ENCODE results near the gene UBR3. TPM values are rescaled to one million over a fixed set of nuclear protein-coding genes. Genes with fewer than 3 reads are reported as not detected.
"Not testable (repeated sequence)": the region's sequence is repeated elsewhere in the genome, so short reads cannot be mapped to it uniquely, and the experiment has no call there.

The UBR3 gene
- total and polyA plus RNA-seq, 5 donors from 2014 or later = 8.1 to 45.1 (median 9.6) TPM

DNA sequence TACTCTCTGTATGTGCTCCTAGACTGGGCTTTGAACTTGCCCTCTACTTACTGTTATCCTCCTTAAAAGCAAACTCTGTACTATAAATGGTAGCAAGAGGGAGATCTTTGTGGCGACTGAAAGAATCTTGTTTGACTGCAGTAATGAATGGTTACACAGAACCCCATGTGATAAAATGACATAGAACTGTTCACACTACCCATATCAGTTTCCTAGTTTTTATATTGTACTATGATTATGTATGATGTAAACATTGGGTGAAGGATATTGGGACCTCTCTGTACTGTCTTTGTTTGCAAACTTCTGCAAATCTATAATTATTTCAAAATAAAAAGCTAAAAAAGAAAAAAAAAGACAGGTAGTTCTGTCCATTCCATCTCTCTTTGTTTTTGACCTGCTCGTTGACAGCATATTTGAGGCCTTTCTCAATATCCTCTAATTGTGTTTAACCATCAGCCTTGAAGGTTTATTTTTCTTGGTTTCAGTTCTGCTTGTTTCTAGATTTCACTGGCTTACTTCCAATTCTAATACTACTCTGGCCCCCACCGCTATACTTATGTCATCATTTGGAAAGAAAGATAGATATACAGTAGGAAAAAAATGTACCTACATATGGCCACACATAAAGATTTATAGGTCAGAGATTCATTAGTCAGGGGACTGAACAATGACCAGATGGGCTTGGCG, 271.5 kb downstream of the UBR3 start:
- Histone ChIP-seq H3K4me1 (ENCODE audit: control insufficient read depth, insufficient read depth, low read length, poor library complexity, severe bottlenecking) (no peaks in the 10 kb centered on the region), H3K27ac (ENCODE audit: insufficient read depth, low read length, poor library complexity, severe bottlenecking) (no peak overlapping the region), H3K4me3 (ENCODE audit: low read depth, low read length) (no peak overlapping the region), H3K9me3 (ENCODE audit: control insufficient read depth in 2 of 2, low read length in 2 of 2) (no peaks in the 10 kb centered on the region), H3K27me3 (ENCODE audit: control insufficient read depth, insufficient read depth, low read length) (no peaks in the 10 kb centered on the region), H3K36me3 (ENCODE audit: control insufficient read depth, insufficient read depth, low read length) (no peaks in the 10 kb centered on the region)
- DNase-seq (no peak), ATAC-seq (ENCODE audit: low read depth in 2 of 2) (no peak)
- peaks cover under 1% of the 10 kb centered on the region for H3K27me3 Mint-ChIP-seq
- peaks cover 0 to 5% (median 0%) of the 10 kb centered on the region in 7 donors for H3K9me3 Mint-ChIP-seq
- no peaks in the 10 kb centered on the region for H3K4me1 Mint-ChIP-seq
- no peak overlapping the region for H3K4me3 Mint-ChIP-seq
- no peaks in the 10 kb centered on the region for H3K36me3 Mint-ChIP-seq
- no peak overlapping the region for H3K27ac Mint-ChIP-seq

DNA sequence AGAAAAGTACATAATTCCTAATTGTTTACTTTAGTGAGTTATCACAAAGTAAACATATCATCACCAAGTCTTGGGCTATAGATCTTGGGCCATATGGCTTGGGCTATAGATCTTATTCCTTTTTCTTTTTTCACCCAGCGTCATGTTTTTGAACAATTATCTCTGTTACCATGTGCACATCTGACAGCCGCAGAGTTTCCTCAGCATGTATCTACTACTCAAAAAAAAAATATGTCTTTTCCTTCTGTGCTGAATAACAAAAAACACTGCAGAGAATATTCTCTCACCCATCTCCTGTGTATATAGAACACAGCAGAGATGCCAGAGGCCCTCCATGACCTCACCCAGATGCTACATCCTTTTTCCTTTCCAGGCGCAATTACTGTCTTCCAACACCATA, 274.5 kb downstream of the UBR3 start:
- Mint-ChIP-seq H3K36me3 (no peaks in the 10 kb centered on the region), H3K9me3 (peaks cover 0 to 2% (median 0%) of the 10 kb centered on the region in 7 donors), H3K4me3 (no peak overlapping the region), H3K27me3 (peaks cover 8% of the 10 kb centered on the region), H3K4me1 (no peaks in the 10 kb centered on the region), H3K27ac (no peak overlapping the region)
- no peak for ATAC-seq (ENCODE audit: low read depth in 2 of 2)
- Histone ChIP-seq H3K27me3 (ENCODE audit: control insufficient read depth, insufficient read depth, low read length) (peaks cover 4% of the 10 kb centered on the region), H3K36me3 (ENCODE audit: control insufficient read depth, insufficient read depth, low read length) (no peaks in the 10 kb centered on the region), H3K4me1 (ENCODE audit: control insufficient read depth, insufficient read depth, low read length, poor library complexity, severe bottlenecking) (no peaks in the 10 kb centered on the region), H3K9me3 (ENCODE audit: control insufficient read depth in 2 of 2, low read length in 2 of 2) (no peaks in the 10 kb centered on the region), H3K4me3 (ENCODE audit: low read depth, low read length) (no peak overlapping the region), H3K27ac (ENCODE audit: insufficient read depth, low read length, poor library complexity, severe bottlenecking) (no peak overlapping the region)
- DNase-seq = no peak

DNA sequence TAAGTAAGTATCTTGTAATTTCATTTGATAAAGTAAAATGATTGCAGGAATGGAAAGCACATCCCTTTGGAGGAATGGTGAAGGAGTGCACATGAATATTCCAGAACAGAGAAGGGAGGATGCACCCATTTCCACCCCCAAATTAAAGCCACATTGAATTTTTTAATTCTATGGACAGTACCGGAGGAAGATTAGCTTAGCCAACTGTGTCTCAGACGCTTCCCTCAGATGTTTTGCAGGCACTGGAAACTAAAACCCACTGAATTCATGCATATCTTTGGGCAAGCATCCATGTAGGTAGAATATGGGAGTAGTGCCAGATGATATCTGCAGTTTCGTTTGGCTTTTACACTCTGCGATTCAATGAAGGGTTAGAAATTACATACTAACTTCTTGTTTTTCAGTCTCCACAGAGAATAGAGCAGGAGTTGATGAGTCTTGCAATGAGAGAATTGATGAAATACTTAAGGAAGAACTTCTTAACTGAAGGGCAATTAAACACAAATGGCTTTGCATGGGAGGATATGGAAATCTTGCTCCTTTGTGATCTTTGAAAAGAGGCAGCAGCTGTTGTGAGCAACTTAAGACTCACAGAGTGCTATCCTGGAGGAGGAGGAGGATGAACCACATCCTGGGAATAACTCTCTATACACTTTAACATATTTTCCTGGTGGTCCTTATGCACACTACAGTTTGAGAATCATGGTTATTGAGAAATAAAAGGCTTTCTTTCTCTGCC, 279.0 kb downstream of the UBR3 start:
- no peak for DNase-seq
- Mint-ChIP-seq H3K9me3 (peaks cover 0 to 7% (median 0%) of the 10 kb centered on the region in 7 donors), H3K27me3 (peaks cover 8% of the 10 kb centered on the region), H3K4me1 (no peaks in the 10 kb centered on the region), H3K27ac (no peak overlapping the region), H3K4me3 (no peak overlapping the region), H3K36me3 (no peaks in the 10 kb centered on the region)
- Histone ChIP-seq H3K4me1 (ENCODE audit: control insufficient read depth, insufficient read depth, low read length, poor library complexity, severe bottlenecking) (no peaks in the 10 kb centered on the region), H3K27me3 (ENCODE audit: control insufficient read depth, insufficient read depth, low read length) (peaks cover 4% of the 10 kb centered on the region), H3K27ac (ENCODE audit: insufficient read depth, low read length, poor library complexity, severe bottlenecking) (no peak overlapping the region), H3K9me3 (ENCODE audit: control insufficient read depth in 2 of 2, low read length in 2 of 2) (no peaks in the 10 kb centered on the region), H3K36me3 (ENCODE audit: control insufficient read depth, insufficient read depth, low read length) (no peaks in the 10 kb centered on the region), H3K4me3 (ENCODE audit: low read depth, low read length) (no peak overlapping the region)
- ATAC-seq (ENCODE audit: low read depth in 2 of 2) = no peak

DNA sequence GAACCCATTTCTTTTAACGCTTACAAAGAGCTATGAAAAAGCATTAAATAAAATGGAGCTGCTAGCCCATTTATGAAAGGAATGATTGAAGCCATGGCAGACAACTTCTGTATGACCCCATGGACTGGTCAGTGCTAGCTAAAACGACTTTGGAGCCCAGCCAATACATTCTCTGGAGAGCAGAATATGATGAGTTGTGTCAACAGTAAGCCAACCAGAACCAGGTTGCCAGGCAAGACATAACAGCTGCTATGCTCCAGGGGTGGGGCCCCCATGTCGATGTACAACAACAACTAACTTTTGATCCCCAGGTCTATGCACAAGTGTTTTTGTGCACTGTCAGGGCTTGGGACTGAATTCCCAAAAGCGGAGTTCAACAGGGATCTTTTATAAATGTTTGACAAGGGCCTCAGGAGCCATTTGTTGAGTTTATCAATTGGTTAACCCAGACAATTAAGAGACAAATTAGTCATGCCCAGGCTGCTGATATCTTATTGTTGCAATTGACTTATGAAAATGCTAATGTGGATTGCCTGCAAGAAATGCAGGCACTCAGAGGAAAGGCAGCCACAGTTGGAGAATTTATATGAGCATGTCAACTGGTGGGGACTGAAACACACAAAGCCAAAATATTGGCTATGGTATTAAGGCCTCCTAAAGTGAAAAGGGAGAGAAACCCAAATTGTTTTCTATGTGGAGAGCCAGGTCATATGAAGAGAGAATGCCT, 286.1 kb downstream of the UBR3 start:
- no peak overlapping the region for H3K27ac Mint-ChIP-seq
- no peak for ATAC-seq (ENCODE audit: low read depth in 2 of 2)
- H3K4me1 ChIP-seq (ENCODE audit: control insufficient read depth, insufficient read depth, low read length, poor library complexity, severe bottlenecking) = no peaks in the 10 kb centered on the region
- no peaks in the 10 kb centered on the region for H3K4me1 Mint-ChIP-seq
- H3K27me3 ChIP-seq (ENCODE audit: control insufficient read depth, insufficient read depth, low read length) = no peaks in the 10 kb centered on the region
- no peaks in the 10 kb centered on the region for H3K27me3 Mint-ChIP-seq
- H3K4me3 ChIP-seq (ENCODE audit: low read depth, low read length) = no peak overlapping the region
- H3K27ac ChIP-seq (ENCODE audit: insufficient read depth, low read length, poor library complexity, severe bottlenecking) = no peak overlapping the region
- no peak overlapping the region for H3K4me3 Mint-ChIP-seq
- no peaks in the 10 kb centered on the region for H3K36me3 ChIP-seq (ENCODE audit: control insufficient read depth, insufficient read depth, low read length)
- H3K9me3 Mint-ChIP-seq = peaks cover 0 to 7% (median 3%) of the 10 kb centered on the region in 7 donors
- no peaks in the 10 kb centered on the region for H3K9me3 ChIP-seq (ENCODE audit: control insufficient read depth in 2 of 2, low read length in 2 of 2)
- H3K36me3 Mint-ChIP-seq = no peaks in the 10 kb centered on the region
- no peak for DNase-seq

DNA sequence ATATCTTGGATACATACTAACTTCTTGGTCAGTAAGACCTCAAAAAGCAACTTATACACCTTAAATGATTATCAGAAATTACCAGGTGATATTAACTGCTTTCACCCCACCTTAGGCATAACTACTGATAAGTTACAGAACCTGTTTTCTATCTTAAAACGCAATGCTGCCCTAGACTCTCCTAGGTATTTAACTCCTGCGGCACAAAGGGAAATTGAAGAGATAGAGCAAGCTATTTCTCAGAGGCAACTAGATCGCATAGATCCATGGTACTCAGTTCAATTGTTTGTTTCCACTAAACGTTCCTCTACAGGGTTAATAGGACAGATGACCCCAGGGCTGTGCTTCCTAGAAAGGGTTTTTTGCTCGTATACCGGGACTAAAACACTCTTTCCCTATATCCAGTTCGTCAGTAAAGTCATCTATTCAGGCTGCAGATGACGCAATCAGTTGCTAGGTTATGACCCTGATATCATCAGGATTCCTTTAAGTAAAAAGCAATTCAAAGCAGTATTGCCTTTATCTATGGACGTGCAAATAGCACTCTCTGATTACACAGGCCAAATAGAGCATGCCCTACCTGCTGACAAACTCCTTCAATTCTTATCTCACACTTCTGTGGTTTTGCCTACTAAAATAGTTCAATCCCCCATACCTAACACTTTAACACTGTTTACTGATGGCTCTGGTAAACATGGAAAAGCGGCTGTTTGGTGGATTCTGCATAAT, 288.4 kb downstream of the UBR3 start:
- no peak for DNase-seq
- no peaks in the 10 kb centered on the region for H3K4me1 Mint-ChIP-seq

DNA sequence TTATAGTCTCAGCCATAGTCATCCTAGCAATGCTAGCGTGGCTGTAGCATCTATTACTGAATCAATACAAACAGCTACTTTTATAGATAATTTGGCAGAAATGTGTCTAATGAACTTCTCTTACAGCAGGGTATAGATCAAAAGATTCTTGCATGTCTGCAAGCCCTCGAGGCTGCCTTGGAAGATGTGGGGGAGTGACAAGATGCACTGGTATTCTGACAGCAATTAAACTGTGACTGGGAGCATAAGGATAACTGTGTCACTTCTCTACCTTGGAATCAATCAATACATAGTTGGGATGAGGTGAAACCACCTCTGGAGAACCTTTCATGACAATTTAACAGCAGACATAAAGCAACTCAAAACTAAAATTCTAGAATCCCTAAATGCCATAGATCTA, 291.4 kb downstream of the UBR3 start:
- Mint-ChIP-seq H3K9me3 (peaks cover 0 to 7% (median 6%) of the 10 kb centered on the region in 7 donors), H3K27me3 (no peaks in the 10 kb centered on the region), H3K4me1 (no peaks in the 10 kb centered on the region), H3K36me3 (no peaks in the 10 kb centered on the region), H3K4me3 (no peak overlapping the region), H3K27ac (no peak overlapping the region)
- H3K9me3 ChIP-seq (ENCODE audit: control insufficient read depth in 2 of 2, low read length in 2 of 2) = no peaks in the 10 kb centered on the region
- ATAC-seq (ENCODE audit: low read depth in 2 of 2) (no peak), DNase-seq (no peak)
- no peaks in the 10 kb centered on the region for H3K36me3 ChIP-seq (ENCODE audit: control insufficient read depth, insufficient read depth, low read length)
- H3K4me1 ChIP-seq (ENCODE audit: control insufficient read depth, insufficient read depth, low read length, poor library complexity, severe bottlenecking) = no peaks in the 10 kb centered on the region
- no peak overlapping the region for H3K27ac ChIP-seq (ENCODE audit: insufficient read depth, low read length, poor library complexity, severe bottlenecking)
- no peak overlapping the region for H3K4me3 ChIP-seq (ENCODE audit: low read depth, low read length)
- no peaks in the 10 kb centered on the region for H3K27me3 ChIP-seq (ENCODE audit: control insufficient read depth, insufficient read depth, low read length)

More for the DNA sequence above, 288.4 kb downstream of the UBR3 start:
- H3K36me3 Mint-ChIP-seq = no peaks in the 10 kb centered on the region
- H3K27me3 ChIP-seq (ENCODE audit: control insufficient read depth, insufficient read depth, low read length) = no peaks in the 10 kb centered on the region
- no peak overlapping the region for H3K4me3 ChIP-seq (ENCODE audit: low read depth, low read length)
- no peak overlapping the region for H3K27ac Mint-ChIP-seq
- H3K27ac ChIP-seq (ENCODE audit: insufficient read depth, low read length, poor library complexity, severe bottlenecking) = no peak overlapping the region
- H3K4me1 ChIP-seq (ENCODE audit: control insufficient read depth, insufficient read depth, low read length, poor library complexity, severe bottlenecking) = no peaks in the 10 kb centered on the region
- H3K9me3 ChIP-seq (ENCODE audit: control insufficient read depth in 2 of 2, low read length in 2 of 2) = no peaks in the 10 kb centered on the region
- H3K9me3 Mint-ChIP-seq = peaks cover 0 to 10% (median 6%) of the 10 kb centered on the region in 7 donors
- no peaks in the 10 kb centered on the region for H3K27me3 Mint-ChIP-seq
- no peak overlapping the region for H3K4me3 Mint-ChIP-seq
- ATAC-seq (ENCODE audit: low read depth in 2 of 2) = no peak
- H3K36me3 ChIP-seq (ENCODE audit: control insufficient read depth, insufficient read depth, low read length) = no peaks in the 10 kb centered on the region

DNA sequence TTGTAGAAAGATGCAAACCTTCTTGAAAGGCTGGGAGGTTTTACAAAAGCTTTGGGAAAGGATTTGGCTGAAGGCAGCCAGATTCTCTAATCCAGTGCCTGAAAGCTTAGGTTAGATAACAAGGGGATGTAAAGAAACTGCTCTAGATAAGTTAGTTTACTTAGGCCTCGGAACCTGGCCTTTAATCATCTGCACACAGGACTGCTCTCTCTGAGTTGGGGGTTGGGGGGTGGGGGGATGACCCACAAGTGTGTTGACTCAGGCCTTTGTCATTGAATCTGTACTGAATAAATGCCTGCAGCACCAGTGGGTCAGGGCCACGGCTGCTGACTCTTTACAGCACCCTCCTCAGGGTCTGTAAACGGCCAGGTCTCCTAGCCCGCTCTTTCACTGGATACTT, 292.1 kb downstream of the UBR3 start:
- H3K27ac ChIP-seq (ENCODE audit: insufficient read depth, low read length, poor library complexity, severe bottlenecking); H3K27me3 ChIP-seq (ENCODE audit: control insufficient read depth, insufficient read depth, low read length); H3K36me3 Mint-ChIP-seq; H3K27ac Mint-ChIP-seq; H3K9me3 ChIP-seq (ENCODE audit: control insufficient read depth in 2 of 2, low read length in 2 of 2); H3K36me3 ChIP-seq (ENCODE audit: control insufficient read depth, insufficient read depth, low read length); H3K4me3 Mint-ChIP-seq; H3K9me3 Mint-ChIP-seq; H3K4me1 ChIP-seq (ENCODE audit: control insufficient read depth, insufficient read depth, low read length, poor library complexity, severe bottlenecking); H3K4me1 Mint-ChIP-seq; H3K4me3 ChIP-seq (ENCODE audit: low read depth, low read length); DNase-seq; ATAC-seq (ENCODE audit: low read depth in 2 of 2); H3K27me3 Mint-ChIP-seq: not testable (repeated sequence)

Measured in CD4-positive, CD25-positive, alpha-beta regulatory T cell (primary cell).